CD4-positive, alpha-beta T cell treated with Interleukin-6 at 100 ng/mL for 8 hours (primary cell): Measurements from ENCODE around the gene PUM1.
"Not testable (repeated sequence)": the region's sequence is repeated elsewhere in the genome, so short reads cannot be mapped to it uniquely, and the experiment has no call there.

ENCODE experiments used
- DNase-seq: peaks from one replicate; pipeline ENCODE4 v3.0.0-alpha.2; 2020; ENCODE audit warnings: mixed read lengths, low spot score

PUM1 gene

DNA sequence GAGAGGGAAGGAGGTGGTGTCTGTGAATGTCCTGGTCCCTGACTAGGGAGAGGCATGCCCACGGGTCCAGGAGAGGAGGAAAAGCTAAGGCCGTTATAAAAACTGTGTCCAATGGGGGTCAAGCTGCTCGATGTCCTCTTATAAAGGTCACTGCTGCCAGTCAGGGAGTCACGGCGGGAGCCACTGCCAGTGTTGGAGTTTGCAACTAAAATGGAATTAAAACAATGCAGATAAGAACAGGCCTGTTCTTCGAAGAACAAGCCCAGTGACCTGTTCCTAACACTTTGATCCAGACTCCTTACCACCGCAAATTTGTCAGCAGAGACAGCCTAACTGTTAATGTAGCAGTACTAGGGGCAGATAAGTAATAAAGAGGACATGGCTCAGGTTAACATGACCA lies 100.8 kb downstream of the PUM1 start:
- DNase-seq, result no peak

DNA sequence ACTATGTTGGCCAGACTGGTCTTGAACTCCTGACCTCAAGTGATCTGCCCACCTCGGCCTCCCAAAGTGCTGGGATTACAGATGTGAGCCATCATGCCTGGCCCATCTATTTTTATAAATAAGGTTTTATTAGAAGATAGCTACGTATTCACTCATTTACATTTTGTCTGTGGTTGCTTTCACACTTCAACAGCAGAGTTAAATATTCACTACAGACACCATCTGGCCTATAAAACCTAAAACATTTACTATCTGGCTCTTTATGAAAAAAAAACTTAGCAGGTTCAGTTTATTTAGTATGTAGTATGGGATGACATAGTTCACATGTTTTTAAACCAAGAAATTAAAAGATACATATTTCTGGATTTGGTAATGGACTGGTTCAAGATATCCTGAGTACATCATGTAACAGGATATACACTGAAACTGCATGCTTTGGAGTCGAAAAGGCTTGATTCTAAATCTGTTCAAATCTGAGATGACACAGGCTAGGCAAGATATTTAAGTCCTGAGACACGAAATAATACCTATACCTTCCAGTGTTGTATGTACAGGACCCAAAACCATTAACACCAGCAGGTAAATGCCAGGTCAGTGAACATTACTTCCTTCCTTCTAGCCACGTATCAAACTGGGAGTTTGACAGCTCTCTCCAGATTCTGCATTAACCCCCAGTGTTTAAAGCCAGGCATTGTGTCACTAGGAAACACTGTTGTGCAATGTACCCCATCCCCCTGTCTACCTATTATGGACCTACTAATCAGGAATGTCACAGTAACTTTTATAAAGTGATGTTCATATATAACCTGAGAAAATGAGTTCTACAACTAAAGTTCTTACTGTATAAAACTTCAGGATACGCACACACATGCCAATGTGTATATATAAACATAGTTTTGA lies 102.7 kb downstream of the PUM1 start:
- DNase-seq, result no peak

DNA sequence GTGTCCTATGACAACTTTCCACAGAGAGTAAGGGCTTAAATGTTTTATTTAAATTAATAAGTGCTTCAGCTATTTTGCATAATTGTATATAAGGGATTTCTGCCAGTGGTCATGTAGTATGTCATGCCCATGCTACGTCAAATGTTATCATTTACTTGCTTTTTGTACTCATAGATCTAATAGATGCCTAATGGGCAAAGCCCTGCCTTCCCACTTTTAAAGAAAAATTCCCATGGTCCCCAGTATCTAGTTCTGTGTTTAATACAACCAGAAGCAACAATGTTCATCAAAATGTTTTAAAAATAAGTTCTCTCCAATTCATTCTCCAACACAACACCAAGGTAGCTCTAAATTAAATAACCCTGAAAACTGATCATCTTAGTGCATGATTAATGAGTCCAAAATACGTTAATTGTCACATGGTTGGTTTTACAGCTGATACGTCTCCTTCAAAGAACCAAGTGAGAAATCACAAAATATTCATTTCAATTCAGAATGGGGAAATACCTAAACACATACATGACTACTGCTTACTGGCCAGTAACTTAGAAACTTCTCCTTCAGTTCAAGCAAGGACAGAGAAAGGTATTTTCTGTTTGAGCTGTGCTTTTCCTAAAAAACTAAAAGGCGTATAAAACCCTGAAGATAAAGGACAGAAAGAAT lies 107.8 kb downstream of the PUM1 start:
- DNase-seq, result no peak

DNA sequence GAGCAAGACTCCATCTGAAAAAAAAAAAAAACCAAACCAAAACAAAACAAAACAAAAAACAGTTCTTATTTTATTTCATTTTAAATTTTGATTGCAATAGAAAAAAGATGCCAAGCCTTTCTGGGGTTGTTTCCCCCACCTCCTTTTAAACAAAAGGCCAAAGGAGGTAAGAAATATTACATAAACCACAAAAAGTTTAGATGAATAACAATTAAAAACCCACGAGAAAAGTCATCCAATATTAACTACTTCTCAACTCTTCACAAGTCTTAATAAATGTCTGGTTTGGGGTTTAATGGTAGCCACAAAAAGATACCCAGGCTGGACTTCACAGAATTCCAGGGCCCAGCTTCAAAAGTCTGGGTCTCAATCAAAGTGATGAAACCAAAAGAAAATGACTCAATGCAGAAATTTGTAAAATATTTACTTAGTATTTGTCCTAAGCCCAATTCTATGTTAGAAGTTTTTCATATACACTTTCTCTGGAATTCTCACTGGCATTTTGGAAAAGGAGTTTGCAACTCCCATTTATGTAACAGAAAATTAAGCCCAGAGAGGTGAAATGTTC lies 110.0 kb downstream of the PUM1 start:
- DNase-seq, result no peak

DNA sequence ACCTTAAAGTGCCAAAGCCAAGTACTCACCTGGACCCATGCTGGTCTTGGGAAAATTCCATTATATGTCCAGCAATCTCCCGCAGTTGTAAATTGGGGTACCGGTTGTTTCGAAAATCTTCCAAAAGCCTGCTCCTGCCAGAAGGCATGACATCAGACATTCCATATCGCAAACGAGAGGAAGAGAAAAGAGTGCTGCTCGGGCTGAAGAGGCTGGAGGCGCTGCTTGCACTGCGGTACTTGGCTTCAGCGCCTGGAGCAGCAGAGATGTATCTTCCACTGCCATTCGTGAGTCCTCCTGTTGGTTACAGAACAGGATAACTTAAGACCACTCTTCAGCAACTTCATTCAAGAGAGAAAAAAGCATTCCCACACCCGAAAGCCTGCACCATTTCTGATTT lies 111.8 kb downstream of the PUM1 start:
- DNase-seq, result no peak

DNA sequence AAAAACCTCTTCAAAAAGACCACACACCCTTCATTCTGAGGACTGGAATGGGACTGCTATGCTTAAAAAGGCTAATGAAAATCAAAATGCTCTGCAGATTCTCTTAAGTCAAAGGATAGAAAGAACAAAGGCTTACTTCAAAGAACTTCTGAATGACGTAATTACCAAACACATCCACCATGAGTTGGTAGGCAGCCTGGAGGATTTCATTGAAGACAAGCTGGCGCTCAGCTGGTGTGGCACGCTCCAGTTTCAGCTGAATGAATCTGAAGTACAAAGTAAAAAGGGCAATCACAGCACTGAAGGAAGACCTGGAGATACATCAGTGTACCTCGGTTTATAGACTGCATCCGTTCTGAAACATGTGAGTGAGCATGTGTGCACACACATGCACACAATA lies 113.4 kb downstream of the PUM1 start:
- no peak for DNase-seq

DNA sequence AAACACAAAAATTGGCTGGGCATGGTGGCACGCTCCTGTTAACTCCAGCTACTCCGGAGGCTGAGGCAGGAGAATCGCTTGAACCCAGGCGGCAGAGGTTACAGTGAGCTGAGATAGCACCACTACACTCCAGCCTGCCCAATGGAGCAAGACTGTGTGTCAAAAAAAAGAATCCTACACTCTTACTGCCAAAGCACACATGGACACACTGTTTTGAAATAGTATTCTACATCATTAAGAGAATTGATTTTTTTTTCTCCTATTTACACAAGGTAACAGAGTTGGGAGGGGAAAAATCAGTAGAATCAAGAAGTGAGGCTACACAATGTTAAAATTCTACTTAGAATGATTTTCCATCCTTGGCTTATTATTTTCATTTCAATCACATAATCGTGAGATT lies 114.8 kb downstream of the PUM1 start:
- DNase-seq, result no peak

DNA sequence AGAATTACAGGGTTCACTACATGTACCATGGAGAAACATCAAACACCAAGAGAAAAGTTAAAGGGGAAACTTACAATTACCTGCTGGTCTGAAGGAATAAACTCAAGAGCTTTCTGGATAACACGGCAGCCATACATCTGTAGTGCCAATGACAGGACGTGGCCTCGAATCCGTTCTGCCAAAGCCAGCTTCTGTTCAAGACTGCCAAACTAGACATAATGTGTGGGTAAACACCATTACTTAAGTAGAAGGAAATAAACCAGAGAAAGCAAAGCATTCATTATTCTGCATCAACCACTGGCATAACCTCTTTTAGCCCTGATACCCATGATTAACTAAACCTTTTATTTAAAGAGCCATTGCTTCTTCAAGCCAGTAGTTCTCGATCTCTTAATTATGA lies 115.5 kb downstream of the PUM1 start:
- DNase-seq, result no peak

DNA sequence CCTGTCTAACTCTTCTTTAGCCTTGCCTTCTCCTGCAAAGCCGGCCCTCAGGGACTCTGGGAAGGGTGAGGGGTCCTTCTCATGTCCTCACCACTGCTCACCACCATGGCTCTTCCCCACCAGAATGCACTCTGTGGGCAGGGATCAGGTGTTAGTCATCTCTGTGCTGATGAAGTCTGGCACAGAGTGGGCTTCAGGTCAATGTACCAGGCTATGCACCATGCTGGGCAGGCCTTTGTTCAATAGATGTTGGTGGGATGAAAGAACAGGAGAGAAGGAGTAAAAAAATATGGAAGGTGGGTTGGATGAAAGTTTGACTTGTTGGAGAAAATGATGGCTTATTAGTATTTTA lies 116.1 kb downstream of the PUM1 start:
- not testable (repeated sequence) for DNase-seq

DNA sequence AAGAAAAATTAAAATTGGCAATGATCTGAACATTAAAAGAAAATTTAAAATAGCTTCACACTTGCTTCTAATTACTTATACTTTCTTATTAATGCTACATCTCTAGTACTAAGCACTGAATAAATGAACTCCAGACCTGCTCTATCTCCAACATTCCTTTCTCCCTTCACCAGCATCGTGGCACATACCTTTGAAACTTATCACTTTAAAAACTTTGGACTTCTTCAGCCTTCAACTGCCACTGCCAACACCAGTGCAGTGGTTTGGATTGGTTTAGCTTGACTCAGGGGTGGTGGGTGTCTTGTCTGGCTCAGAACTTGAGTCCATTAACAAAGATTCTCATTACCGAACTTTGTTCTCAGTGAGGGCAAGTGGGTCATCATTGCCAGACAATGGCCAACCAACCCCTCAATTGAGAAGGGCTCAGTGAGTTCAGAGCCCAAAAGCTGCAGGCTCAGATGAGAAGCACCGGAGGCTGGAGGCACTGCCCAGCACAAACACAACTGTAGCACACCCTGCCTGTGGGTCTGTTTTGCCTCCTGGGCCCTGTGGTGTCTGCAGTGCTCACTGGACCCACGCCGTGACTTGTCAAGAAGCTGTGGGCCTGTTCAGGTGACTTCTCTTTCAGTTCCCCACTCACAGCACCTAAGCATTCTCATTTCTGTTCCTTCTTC lies 116.6 kb downstream of the PUM1 start:
- not testable (repeated sequence) for DNase-seq

DNA sequence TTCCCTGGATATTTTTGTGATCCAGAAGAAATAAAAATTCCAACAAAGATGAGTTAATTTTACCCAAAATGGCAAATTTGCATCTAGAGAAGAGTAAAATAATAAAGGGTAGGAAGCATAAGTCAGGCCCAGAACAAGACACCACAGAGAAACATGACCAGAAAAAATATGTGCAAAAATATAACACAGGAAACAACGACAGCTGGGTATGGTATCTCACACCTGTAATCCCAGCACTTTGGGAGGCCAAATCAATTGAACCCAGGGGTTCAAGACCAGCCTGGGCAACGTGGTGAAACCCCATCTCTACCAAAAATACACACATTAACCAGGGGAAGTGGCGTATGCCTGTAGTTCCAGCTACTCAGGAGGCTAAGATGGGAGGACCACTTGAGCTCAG lies 117.2 kb downstream of the PUM1 start:
- no peak for DNase-seq

DNA sequence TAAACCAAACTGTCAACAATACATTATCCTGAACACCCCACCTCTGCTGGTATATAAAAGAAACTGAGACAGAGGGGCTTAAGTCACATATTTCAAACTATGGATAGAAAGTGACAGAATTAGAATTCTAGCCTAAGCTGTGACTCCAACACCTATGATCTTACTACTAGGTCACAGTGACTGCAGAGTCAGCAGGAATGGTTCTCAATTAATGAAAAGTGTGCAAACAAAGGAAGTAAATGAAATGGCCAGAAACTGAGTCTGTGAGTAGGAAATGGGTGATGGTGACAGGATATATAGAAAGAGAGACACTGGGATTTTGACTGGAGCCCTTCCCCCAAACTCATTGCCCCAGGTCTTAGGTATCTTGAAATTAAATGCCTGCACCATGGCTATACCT lies 118.3 kb downstream of the PUM1 start:
- DNase-seq, result no peak

DNA sequence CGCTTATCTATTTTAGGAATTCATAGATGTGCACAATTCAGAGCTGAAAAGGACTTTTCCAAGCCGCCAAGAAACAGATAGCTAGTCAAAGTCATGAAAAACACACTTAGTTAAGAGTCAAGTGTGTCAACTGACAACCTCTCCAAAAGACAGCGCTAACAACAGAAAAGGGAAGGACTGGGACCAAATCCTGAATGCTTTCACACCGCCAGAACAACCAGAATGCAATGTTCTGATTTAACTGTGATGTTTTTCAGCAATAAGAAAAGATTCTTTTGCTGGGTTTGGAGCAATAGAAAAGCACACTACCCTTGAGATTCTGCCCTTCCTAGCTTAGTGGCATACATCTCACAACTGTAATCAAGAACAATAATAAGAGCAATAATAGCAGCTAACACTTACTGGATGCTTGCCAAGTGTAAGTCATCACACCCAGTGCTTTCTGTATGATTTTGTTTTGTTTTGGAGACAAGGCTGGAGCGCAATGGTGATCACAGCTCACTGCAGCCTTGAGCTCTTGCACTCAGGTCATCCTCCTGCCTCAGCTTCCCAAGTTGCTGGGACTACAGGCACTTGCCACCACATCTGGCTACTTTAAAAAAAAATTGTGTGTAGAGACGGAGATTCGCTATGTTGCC lies 123.1 kb downstream of the PUM1 start:
- DNase-seq, result no peak

DNA sequence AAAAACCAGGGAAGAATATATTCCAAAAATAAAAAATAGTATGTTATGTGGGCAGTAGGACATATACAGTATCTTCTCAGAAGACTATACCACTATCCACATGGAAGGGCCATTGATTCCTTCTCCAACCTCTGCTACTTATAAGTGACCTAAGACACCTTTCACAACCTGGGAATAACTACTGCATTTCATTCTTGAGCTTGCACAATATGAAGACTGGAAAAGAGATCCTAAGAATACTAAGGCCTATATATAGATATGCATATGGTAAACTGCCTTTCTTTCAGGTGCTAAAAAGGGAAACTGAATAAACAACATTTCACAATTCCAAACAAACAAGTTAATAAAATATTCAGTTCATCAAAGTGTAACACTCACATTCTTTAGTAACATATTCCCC lies 125.0 kb downstream of the PUM1 start:
- no peak for DNase-seq

DNA sequence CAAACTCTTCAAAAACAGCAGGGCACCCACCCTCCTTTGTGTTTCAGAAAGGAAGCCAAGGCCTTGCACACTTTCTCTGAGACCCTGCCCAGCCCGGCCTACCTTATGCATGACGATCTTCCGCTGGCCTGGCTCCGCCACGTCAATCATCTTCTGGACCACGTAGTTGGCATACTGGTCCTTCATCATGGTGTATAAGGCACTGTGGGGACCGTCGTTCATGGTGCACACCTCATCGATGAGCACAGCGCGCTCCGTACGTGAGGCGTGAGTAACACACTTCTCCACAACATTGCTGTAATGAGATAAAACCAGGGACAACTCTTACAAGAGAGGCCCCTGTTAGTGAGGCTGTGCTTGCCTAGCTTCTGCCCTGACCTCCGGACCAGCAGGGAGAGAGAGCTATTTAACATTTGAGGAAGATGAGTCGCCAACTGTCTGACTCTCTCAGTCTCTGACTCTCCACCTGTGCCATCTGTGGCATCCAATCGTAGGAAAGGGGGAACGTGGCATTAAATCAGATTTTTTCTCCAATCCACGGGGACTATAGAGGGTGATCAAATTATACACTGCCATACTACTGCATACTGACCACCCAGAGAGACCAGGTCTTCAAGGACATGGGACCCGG lies 128.9 kb downstream of the PUM1 start:
- no peak for DNase-seq

DNA sequence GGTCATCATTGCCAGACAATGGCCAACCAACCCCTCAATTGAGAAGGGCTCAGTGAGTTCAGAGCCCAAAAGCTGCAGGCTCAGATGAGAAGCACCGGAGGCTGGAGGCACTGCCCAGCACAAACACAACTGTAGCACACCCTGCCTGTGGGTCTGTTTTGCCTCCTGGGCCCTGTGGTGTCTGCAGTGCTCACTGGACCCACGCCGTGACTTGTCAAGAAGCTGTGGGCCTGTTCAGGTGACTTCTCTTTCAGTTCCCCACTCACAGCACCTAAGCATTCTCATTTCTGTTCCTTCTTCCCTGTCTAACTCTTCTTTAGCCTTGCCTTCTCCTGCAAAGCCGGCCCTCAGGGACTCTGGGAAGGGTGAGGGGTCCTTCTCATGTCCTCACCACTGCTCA lies 129.8 kb downstream of the PUM1 start:
- not testable (repeated sequence) for DNase-seq

DNA sequence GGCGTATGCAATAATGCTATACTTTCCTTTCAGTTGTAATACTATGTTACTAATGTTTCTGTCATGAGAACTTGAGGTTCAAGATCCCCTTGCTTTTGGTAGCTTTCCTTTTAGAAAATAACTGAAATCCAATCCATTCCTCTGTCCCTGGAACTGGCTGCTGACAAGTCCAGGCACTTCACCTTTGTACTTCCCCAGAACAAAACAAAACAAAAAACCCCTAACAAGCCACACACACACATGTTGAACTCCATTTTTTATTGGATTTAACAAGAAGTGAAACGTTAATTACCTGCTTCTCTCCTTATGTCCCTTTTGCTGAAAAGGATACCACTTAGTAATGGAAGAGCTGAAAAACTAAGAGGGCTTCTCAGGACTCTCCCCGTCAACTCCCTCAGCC lies 130.9 kb downstream of the PUM1 start:
- DNase-seq, result no peak

DNA sequence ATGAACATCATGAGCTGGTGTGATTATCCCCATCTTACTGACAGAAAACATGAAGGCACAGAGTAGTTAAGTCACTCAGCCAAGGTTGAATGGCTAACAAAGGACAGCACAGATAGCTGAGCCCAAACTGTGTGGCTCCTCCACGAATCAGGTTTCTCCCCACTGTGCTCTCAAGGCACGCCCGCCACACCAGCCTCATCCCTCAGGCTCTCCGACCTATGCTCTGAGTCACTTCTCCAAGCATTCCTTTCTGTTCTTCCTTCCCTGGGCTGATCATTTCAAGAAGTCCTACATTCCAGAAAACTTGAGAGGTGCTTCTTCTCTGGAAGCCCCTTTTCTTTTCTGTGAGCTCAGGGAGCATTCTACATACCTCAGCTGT lies 131.7 kb downstream of the PUM1 start:
- DNase-seq, result no peak

DNA sequence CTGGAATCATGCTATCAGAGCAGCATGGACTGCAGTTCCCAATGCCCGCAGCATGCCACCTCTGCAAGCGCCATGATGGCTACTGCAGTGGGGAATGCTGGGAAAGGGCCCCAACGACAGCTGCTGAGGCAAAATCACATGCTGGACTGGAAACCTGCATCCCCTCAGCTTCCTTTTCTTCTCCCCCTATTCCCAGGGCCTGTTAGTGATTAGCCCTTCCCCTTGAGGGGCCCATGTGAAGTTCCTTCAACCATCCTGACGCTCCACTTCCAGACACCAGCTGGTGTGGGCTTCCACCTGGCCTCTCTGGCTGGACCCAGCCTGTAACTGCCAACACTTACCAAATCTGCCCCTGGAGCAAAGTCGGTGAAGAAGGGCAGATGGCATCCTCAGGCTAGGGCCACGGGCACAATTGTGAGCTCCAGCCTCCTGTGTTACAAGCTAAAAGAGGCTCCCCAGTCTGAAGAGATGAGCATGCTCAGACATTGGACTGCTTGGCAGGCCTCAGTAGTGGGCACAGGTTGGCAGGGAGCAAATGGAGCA lies 134.8 kb downstream of the PUM1 start:
- no peak for DNase-seq

DNA sequence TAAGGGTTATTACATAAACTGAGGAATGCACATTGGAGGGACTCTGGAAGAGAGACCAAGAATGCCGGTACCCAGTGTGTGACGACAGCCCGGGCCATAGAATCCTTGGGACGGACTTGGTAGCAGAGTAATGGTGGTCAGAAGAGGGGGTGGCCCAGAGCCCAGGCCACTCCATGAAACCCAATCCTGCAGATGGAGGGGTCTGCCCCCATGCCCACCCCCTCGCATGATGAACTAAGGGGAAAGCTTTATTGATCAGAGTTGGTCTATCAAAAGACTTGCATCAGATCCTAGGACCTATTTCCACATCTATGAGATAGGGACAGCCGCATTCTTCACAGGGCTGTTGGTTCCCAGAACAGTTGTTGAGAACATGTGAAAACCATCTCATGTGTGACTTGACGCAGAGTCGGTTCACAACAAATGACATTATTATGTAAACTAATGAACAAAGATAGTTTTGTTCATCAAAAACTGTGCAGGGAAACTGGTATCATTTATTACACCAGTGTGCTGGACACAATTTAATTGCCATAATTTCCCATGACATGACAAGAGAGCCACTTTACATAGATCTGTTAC lies 135.5 kb downstream of the PUM1 start:
- no peak for DNase-seq
